HG02840 (cell line): Measurements from ENCODE around the gene CDY1B.
"Not testable (repeated sequence)": the region's sequence is repeated elsewhere in the genome, so short reads cannot be mapped to it uniquely, and the experiment has no call there.

Source experiments
- ATAC-seq: cut with Tn5 transposase; IDR thresholded peaks from one replicate; pipeline ENCODE4 v1.9.1; 2021; ENCODE audit warnings: mild to moderate bottlenecking, moderate library complexity, moderate number of reproducible peaks; ENCODE audit not compliant: unreplicated experiment, low FRiP score

The CDY1B gene

GRCh38 chrY:24047919-24048318 is at the start of gene CDY1B:
CDY1B (minus strand) TSS chrY:24048019; CDS start chrY:24047688, 331 bp downstream.
- not testable (repeated sequence) for ATAC-seq

- not testable (repeated sequence) for ATAC-seq
Observed at GRCh38 chrY:24049525-24049924, 1.7 kb upstream of the CDY1B start.

- ATAC-seq = not testable (repeated sequence)
Observed at GRCh38 chrY:24043209-24043608, 4.6 kb downstream of the CDY1B start.

DNA sequence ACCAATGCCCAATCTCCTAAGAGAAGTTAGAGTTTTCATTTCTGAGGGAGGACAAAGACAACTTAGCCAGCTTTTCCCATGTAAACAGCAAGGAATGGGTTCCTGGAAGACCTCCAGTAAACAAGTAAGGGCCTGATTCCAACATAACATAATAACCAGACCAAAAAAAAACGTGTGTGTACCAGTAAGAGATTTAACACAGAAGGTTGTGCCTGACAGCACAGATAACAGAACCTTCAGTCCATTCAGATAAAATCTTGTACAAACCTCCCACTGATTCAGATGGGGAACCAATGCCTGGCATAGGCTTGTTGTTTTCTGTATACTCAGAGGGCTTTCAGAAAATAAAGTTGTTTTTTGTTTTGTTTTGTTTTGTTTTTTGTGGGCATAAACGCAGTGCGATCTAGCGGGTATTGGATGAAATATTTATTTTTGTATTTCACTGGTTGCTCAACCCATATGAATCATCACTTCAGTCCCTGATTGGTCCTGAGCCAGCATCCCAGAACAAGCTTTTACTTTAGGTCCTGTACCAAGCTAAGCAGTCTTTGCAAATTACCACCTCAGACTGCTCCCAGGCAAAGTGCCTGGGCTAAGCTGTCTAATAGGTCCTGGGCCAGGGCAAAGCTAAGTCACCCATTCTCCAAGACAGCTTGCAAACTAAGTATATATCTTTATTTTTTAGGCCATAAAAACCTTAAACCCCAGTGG is 8.7 kb downstream of the CDY1B start:
- ATAC-seq = not testable (repeated sequence)

DNA sequence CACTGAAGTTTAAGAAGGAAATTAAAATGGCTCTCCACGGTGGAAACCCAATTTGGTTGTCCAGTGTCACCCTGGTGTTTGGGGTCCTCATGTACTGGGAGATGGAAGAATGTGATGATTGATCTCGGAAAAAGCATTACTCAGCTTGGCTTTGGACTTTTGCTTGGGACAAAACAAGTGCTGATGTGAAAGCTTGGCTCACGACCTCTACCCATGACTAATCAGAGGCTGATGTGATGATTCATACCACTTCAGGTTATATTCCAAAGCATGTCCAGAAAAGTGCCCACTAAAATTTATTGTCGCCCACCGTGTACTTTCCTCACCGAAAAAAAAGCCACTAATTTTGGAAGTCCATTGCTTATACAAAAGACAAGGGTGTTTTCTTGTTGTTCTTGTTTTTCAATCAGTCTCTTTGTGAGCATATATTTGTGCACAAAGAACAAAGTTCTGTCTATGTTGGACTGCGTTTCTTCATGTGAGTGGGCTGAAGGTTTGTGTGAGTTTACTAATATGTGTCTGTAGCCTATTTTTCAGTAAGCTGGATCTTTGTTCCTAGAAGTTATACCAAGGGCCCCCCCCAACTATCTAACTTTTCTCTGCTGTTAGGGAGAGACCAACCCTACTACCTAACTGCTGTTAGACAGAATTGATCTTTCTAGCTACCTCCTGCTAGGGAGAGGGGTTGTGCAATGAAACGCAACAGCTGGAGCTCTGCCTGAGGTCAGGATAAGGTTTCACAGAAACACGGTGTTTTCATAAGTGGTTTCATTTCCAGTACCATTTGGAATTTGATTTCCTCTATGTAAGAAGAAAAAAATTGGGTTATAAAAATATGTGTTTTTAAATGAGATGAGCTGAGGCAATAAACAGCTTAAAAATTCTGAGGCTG is 21.4 kb downstream of the CDY1B start:
- not testable (repeated sequence) for ATAC-seq
